Measurements from ENCODE around the gene LEPR. TPM values are rescaled to one million over a fixed set of nuclear protein-coding genes. Genes with fewer than 3 reads are reported as not detected.

LEPR gene
- total RNA-seq, 1 donor from 2014 or later, result 11.6 TPM

- no peak for DNase-seq (ENCODE audit: low read depth)
- TF ChIP-seq CTCF (IDR thresholded peaks at IDR 0.05; ENCODE audit: insufficient read depth, low read length, poor library complexity, severe bottlenecking), result no peak
- no peaks in the 10 kb centered on the region for H3K36me3 ChIP-seq (ENCODE audit: control insufficient read depth, insufficient read depth, low read length)
- no peaks in the 10 kb centered on the region for H3K27me3 ChIP-seq (ENCODE audit: control insufficient read depth, insufficient read depth, low read length)
- H3K4me3 ChIP-seq (ENCODE audit: low read depth, low read length), result no peak overlapping the region
Observed at GRCh38 chr1:65469126-65469888, 48.8 kb downstream of the LEPR start.

DNA sequence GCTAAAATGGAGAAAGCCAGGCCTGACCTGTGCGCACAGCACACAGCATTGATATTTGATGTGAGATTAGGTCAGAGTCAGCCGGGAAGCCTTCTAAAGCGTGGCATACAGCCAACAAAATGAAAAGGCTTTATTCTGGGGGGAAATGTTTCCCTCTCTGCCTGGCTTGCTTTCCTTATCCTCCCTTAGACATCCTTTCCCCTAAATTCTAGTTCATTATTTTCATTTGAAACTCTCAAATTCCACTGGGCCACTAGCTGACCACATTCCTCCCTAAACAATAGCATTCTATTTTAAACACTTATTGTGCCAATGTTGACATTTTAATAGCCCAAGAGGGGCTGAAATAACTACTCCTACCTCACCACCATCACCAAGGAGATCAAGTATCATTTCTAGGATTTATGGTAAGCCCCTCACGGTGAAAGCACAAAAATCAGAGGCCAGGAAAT is 49.4 kb downstream of the LEPR start:
- no peak for DNase-seq (ENCODE audit: low read depth)
- H3K36me3 ChIP-seq (ENCODE audit: control insufficient read depth, insufficient read depth, low read length), result no peaks in the 10 kb centered on the region
- no peaks in the 10 kb centered on the region for H3K27me3 ChIP-seq (ENCODE audit: control insufficient read depth, insufficient read depth, low read length)
- no peak for TF ChIP-seq CTCF (IDR thresholded peaks at IDR 0.05; ENCODE audit: insufficient read depth, low read length, poor library complexity, severe bottlenecking)
- H3K4me3 ChIP-seq (ENCODE audit: low read depth, low read length), result no peak overlapping the region

Other genes with a start within 250 kb of the LEPR start
- gene DNAJC6, start 111.1 kb upstream of the LEPR start, total RNA-seq, result 4.4 and 8.3 TPM in 2 replicates
- 59.6 and 67.9 TPM in 2 replicates for gene LEPROT, start within 50 bp of the LEPR start, total RNA-seq

All from kidney epithelial cell (primary cell).